ENCODE results near the gene JAKMIP1.

The JAKMIP1 gene

DNA sequence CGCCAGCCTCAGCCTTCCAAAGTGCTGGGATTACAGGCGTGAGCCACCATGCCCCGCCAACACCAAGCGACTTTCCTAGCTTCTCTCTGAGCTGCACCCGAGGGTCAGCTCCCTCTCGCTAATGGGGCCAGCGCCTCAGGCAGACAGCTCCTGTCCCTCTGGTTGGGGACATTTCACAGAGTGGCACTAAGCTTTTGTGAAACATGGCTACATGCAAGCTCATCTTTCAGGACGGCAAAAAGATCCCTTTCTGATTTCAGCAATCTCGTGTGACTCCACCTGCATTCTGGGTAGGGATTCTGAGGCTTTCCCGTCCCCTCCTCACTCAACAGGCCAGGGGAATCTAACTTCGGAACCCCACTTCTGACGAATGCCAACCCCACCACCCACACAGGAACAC, 151.1 kb downstream of the JAKMIP1 start:
- Histone ChIP-seq H3K4me1 (ENCODE audit: control insufficient read depth, insufficient read depth, low read length, poor library complexity, severe bottlenecking) (no peaks in the 10 kb centered on the region), H3K27me3 (replicated peaks; ENCODE audit: control insufficient read depth, insufficient read depth, low read length, poor library complexity, severe bottlenecking) (no peaks in the 10 kb centered on the region), H3K36me3 (ENCODE audit: control insufficient read depth, insufficient read depth, low read length) (no peaks in the 10 kb centered on the region), H3K9me3 (ENCODE audit: control insufficient read depth, low read length) (no peaks in the 10 kb centered on the region), H3K4me3 (ENCODE audit: insufficient read depth, low read depth, low read length, poor library complexity, severe bottlenecking) (no peak overlapping the region), H3K27ac (ENCODE audit: insufficient read depth, low read length, poor library complexity, severe bottlenecking) (no peak overlapping the region)
- no peak for DNase-seq

DNA sequence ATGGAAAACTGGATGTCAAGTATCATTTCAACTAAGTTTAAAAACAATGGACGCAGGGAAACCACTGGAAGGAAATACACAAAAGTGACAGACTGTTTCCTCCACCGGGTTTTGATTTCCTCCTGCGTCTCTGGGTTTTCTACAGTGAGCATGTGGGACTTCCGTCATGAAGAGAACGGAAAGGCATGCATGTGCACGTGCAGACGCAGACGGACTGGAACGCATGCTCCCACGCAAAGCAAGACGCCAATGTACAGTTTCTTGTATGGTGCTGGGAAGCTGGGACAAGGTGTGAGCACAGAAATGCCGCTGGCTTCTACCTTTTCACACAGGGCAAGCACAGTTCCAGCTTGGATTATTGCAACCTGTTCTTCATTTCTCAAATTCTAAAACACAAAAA, 151.8 kb downstream of the JAKMIP1 start:
- Histone ChIP-seq H3K4me3 (ENCODE audit: insufficient read depth, low read depth, low read length, poor library complexity, severe bottlenecking) (no peak overlapping the region), H3K4me1 (ENCODE audit: control insufficient read depth, insufficient read depth, low read length, poor library complexity, severe bottlenecking) (no peaks in the 10 kb centered on the region), H3K9me3 (ENCODE audit: control insufficient read depth, low read length) (no peaks in the 10 kb centered on the region), H3K27ac (ENCODE audit: insufficient read depth, low read length, poor library complexity, severe bottlenecking) (no peak overlapping the region), H3K27me3 (replicated peaks; ENCODE audit: control insufficient read depth, insufficient read depth, low read length, poor library complexity, severe bottlenecking) (no peaks in the 10 kb centered on the region), H3K36me3 (ENCODE audit: control insufficient read depth, insufficient read depth, low read length) (no peaks in the 10 kb centered on the region)
- DNase-seq = no peak

DNA sequence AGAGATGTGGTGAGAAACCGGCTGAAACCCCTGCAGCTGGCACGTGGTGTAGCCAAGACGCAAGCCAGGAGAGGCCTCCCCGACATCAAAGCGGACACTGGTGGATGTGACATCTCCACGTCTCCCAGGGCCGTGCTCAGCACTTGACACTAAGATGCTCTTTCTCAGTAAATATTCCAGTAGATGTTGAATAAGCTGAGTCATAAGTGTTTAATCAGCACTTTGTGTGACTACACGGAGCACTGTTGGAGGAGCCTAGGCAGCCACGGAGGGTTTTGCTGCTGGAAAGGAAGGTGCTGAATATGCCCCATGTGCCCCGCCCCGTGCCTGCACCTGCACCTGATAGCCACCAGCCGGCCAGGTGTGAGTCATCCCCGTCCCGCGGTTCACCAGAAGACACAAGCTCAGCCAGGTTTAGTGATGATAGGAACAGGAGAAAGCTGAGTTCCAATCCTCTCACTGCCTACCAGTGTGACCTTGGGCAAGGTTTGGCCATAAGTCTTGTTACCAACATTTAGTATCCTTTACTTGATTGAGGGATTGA, 153.1 kb downstream of the JAKMIP1 start:
- Histone ChIP-seq H3K9me3 (ENCODE audit: control insufficient read depth, low read length) (no peaks in the 10 kb centered on the region), H3K27me3 (replicated peaks; ENCODE audit: control insufficient read depth, insufficient read depth, low read length, poor library complexity, severe bottlenecking) (no peaks in the 10 kb centered on the region), H3K27ac (ENCODE audit: insufficient read depth, low read length, poor library complexity, severe bottlenecking) (no peak overlapping the region), H3K4me1 (ENCODE audit: control insufficient read depth, insufficient read depth, low read length, poor library complexity, severe bottlenecking) (no peaks in the 10 kb centered on the region), H3K36me3 (ENCODE audit: control insufficient read depth, insufficient read depth, low read length) (no peaks in the 10 kb centered on the region), H3K4me3 (ENCODE audit: insufficient read depth, low read depth, low read length, poor library complexity, severe bottlenecking) (no peak overlapping the region)
- no peak for DNase-seq

DNA sequence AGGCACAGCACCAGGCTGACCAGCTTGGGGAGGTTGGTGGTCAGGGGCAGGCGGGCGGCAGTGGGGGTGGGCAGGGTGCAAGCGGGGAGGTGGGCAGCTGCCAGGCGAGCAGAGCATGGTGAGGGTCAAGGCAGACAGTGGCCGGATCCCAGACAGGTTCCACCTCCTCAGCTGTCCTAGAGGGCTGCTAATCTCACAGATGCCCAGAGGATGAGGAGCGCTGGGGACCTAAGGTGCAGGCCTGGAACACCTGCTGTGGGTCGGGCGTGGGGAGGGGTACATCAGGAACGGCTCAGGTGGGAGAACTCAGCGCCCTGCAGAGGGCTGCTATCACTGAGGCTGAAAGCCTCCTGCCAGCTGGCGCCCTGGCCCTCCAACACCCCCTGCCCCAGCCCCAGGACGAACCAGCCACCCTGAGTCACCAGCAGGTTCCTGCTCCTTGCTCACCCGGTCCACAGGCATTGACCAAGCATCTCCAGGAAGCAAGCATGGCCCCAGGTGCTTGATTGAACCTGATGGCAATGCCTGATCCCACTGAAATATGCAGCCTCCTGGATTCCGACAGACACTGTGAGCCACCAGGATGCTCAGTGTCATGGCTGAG, 153.7 kb downstream of the JAKMIP1 start:
- Histone ChIP-seq H3K4me3 (ENCODE audit: insufficient read depth, low read depth, low read length, poor library complexity, severe bottlenecking) (no peak overlapping the region), H3K36me3 (ENCODE audit: control insufficient read depth, insufficient read depth, low read length) (no peaks in the 10 kb centered on the region), H3K9me3 (ENCODE audit: control insufficient read depth, low read length) (no peaks in the 10 kb centered on the region), H3K27ac (ENCODE audit: insufficient read depth, low read length, poor library complexity, severe bottlenecking) (no peak overlapping the region), H3K27me3 (replicated peaks; ENCODE audit: control insufficient read depth, insufficient read depth, low read length, poor library complexity, severe bottlenecking) (no peaks in the 10 kb centered on the region), H3K4me1 (ENCODE audit: control insufficient read depth, insufficient read depth, low read length, poor library complexity, severe bottlenecking) (no peaks in the 10 kb centered on the region)
- DNase-seq = no peak

DNA sequence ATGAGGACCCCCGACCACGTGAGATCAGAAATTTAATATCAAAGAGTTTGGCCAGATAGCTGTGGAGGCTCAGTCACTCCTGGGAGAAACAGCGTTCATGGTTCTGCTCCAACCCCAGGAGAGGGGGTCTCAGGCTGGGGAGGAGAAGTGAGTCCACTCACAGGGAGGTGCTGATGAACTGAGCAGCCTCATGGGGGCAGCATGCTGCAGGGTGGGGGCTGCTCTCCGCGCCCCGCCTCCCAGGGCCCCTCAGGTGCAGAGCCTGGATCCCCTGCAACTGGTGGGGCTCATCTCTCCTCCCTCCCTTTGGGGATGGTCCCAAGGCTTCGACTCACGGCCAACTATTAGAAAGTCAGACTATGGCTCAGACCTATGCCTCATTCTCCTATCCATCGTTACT, 155.5 kb downstream of the JAKMIP1 start:
- Histone ChIP-seq H3K4me3 (ENCODE audit: insufficient read depth, low read depth, low read length, poor library complexity, severe bottlenecking) (no peak overlapping the region), H3K27ac (ENCODE audit: insufficient read depth, low read length, poor library complexity, severe bottlenecking) (no peak overlapping the region), H3K27me3 (replicated peaks; ENCODE audit: control insufficient read depth, insufficient read depth, low read length, poor library complexity, severe bottlenecking) (no peaks in the 10 kb centered on the region), H3K36me3 (ENCODE audit: control insufficient read depth, insufficient read depth, low read length) (no peaks in the 10 kb centered on the region), H3K4me1 (ENCODE audit: control insufficient read depth, insufficient read depth, low read length, poor library complexity, severe bottlenecking) (no peaks in the 10 kb centered on the region), H3K9me3 (ENCODE audit: control insufficient read depth, low read length) (no peaks in the 10 kb centered on the region)
- no peak for DNase-seq

DNA sequence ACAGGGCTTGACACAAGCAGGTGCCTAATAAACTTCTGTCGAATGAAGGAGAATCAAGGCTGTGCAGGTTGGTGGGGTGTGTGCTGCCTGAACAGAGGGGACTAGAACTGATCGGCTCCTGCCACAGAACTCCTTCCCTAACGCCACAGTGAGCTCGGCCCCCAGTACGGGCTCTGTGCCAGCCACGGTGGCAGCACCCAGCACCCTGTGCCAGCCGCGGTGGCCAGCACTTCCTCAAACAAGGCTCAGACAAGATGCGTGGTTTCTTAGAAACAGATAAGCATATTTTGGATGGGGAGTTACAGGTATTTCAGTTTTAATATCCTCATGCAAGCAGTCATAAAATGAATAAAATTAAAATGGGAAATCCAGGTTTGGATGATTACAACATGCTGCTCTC, 156.1 kb downstream of the JAKMIP1 start:
- Histone ChIP-seq H3K27me3 (replicated peaks; ENCODE audit: control insufficient read depth, insufficient read depth, low read length, poor library complexity, severe bottlenecking) (no peaks in the 10 kb centered on the region), H3K9me3 (ENCODE audit: control insufficient read depth, low read length) (no peaks in the 10 kb centered on the region), H3K4me1 (ENCODE audit: control insufficient read depth, insufficient read depth, low read length, poor library complexity, severe bottlenecking) (no peaks in the 10 kb centered on the region), H3K4me3 (ENCODE audit: insufficient read depth, low read depth, low read length, poor library complexity, severe bottlenecking) (no peak overlapping the region), H3K36me3 (ENCODE audit: control insufficient read depth, insufficient read depth, low read length) (no peaks in the 10 kb centered on the region), H3K27ac (ENCODE audit: insufficient read depth, low read length, poor library complexity, severe bottlenecking) (no peak overlapping the region)
- no peak for DNase-seq

DNA sequence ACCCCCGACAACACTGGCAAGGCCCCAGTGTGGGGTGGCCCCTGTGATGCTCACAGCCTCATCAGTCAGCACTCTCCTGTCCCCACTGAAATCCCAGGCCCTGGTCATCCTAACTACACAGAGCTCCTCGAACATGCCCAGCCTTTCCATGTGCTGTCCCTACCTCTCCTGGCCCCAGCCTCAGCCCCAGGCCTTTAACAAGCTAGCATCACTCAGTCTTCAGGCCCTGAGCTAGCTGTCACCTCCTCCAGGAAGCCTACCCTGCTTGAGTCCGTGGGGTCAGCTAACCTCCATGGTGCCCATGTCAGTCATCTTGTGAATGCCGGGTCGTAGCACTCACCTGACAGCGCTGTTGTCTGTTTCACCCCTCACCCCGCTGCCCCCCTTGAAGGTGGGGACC, 156.5 kb downstream of the JAKMIP1 start:
- Histone ChIP-seq H3K4me3 (ENCODE audit: insufficient read depth, low read depth, low read length, poor library complexity, severe bottlenecking) (no peak overlapping the region), H3K27me3 (replicated peaks; ENCODE audit: control insufficient read depth, insufficient read depth, low read length, poor library complexity, severe bottlenecking) (no peaks in the 10 kb centered on the region), H3K36me3 (ENCODE audit: control insufficient read depth, insufficient read depth, low read length) (no peaks in the 10 kb centered on the region), H3K27ac (ENCODE audit: insufficient read depth, low read length, poor library complexity, severe bottlenecking) (no peak overlapping the region), H3K4me1 (ENCODE audit: control insufficient read depth, insufficient read depth, low read length, poor library complexity, severe bottlenecking) (no peaks in the 10 kb centered on the region), H3K9me3 (ENCODE audit: control insufficient read depth, low read length) (no peaks in the 10 kb centered on the region)
- DNase-seq = no peak

DNA sequence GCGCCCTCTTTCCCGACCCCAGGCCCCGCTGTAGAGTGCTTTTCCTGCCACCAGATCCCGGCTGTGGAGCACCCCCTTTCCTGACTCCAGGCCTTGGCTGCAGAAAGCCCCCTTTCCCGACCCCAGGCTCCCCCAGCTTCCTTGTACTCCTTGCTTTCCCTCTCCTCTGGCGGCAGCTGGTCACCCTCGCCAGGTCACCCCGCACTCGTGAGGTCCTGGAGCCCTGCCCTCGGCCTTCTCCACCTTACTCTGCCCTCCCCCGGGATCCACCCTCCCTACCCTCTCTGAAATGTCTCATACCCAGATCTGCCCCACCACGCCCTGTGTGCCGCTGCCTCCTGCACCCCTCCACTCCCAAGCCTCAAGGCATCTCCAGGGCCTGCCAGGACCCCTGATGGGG, 157.2 kb downstream of the JAKMIP1 start:
- H3K27ac ChIP-seq (ENCODE audit: insufficient read depth, low read length, poor library complexity, severe bottlenecking) = no peak overlapping the region
- no peaks in the 10 kb centered on the region for H3K9me3 ChIP-seq (ENCODE audit: control insufficient read depth, low read length)
- H3K27me3 ChIP-seq (replicated peaks; ENCODE audit: control insufficient read depth, insufficient read depth, low read length, poor library complexity, severe bottlenecking) = no peaks in the 10 kb centered on the region
- no peaks in the 10 kb centered on the region for H3K4me1 ChIP-seq (ENCODE audit: control insufficient read depth, insufficient read depth, low read length, poor library complexity, severe bottlenecking)
- H3K4me3 ChIP-seq (ENCODE audit: insufficient read depth, low read depth, low read length, poor library complexity, severe bottlenecking) = no peak overlapping the region
- DNase-seq = no peak
- no peaks in the 10 kb centered on the region for H3K36me3 ChIP-seq (ENCODE audit: control insufficient read depth, insufficient read depth, low read length)

DNA sequence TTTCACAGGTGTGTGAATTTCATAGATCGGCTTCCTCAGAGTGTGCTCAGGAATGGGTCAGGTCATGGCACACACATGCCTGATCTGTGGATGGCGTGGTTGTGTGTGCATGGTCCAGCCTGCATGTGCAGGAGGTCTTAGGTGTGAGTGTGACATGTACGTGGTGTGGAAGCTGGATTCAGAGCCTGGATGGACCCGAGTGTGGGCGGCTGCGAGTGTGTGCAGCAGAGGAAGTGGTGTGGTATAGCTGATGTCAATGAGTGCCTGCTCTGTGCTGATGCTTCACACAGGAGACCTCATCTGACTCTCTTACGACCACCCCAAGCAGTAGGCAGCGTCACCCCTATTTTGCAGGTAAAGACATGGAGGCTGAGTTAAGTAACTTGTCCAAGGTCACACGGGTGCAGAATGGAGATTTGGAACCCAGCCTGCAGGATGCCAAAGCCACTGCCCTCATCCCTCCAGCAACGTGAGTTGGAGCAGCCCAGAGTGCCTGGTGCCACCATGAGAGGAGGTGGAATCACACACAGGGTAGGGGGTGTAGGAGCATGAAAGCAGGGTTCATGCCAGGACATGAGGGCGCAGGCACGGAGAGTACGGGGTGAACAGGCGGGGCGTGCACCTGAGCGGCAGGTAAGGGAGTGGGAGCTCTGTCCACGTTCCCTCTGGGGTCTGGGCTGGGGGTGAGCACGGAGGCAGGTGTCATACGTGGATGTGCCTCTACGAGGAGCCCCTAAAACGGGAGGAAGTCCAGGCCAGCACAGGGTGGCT, 157.9 kb downstream of the JAKMIP1 start:
- H3K4me3 ChIP-seq (ENCODE audit: insufficient read depth, low read depth, low read length, poor library complexity, severe bottlenecking) = no peak overlapping the region
- no peaks in the 10 kb centered on the region for H3K27me3 ChIP-seq (replicated peaks; ENCODE audit: control insufficient read depth, insufficient read depth, low read length, poor library complexity, severe bottlenecking)
- H3K36me3 ChIP-seq (ENCODE audit: control insufficient read depth, insufficient read depth, low read length) = no peaks in the 10 kb centered on the region
- no peak for DNase-seq
- H3K27ac ChIP-seq (ENCODE audit: insufficient read depth, low read length, poor library complexity, severe bottlenecking) = no peak overlapping the region
- H3K4me1 ChIP-seq (ENCODE audit: control insufficient read depth, insufficient read depth, low read length, poor library complexity, severe bottlenecking) = no peaks in the 10 kb centered on the region
- H3K9me3 ChIP-seq (ENCODE audit: control insufficient read depth, low read length) = no peaks in the 10 kb centered on the region

DNA sequence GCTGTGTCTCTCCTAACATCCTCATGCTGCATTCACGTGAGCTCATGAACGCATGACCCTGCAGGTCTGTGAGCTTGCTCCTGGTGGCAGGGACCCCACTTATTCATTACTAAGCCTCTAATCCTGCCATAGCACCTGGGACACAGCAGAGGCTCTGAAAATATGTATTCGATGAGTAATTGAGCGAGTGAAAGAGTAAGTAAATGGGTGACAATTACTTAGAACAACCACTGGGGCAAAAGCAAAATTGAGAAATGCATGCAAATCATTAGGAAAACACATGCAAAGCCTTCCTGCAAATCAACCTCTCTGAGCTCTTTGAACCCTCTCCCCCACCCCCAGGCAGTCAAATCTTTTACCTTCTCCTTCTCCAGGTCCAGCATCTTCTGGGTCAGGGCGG, 158.5 kb downstream of the JAKMIP1 start:
- no peak for DNase-seq
- Histone ChIP-seq H3K9me3 (ENCODE audit: control insufficient read depth, low read length) (no peaks in the 10 kb centered on the region), H3K4me1 (ENCODE audit: control insufficient read depth, insufficient read depth, low read length, poor library complexity, severe bottlenecking) (no peaks in the 10 kb centered on the region), H3K36me3 (ENCODE audit: control insufficient read depth, insufficient read depth, low read length) (no peaks in the 10 kb centered on the region), H3K27me3 (replicated peaks; ENCODE audit: control insufficient read depth, insufficient read depth, low read length, poor library complexity, severe bottlenecking) (no peaks in the 10 kb centered on the region), H3K4me3 (ENCODE audit: insufficient read depth, low read depth, low read length, poor library complexity, severe bottlenecking) (no peak overlapping the region), H3K27ac (ENCODE audit: insufficient read depth, low read length, poor library complexity, severe bottlenecking) (no peak overlapping the region)

All from effector memory CD4-positive, alpha-beta T cell (primary cell).